ENCODE measurements around the gene PDCL2. TPM values are rescaled to one million over a fixed set of nuclear protein-coding genes. Genes with fewer than 3 reads are reported as not detected.

PDCL2 gene
- total RNA-seq, 4 donors from 2014 or later, result not detected

DNA sequence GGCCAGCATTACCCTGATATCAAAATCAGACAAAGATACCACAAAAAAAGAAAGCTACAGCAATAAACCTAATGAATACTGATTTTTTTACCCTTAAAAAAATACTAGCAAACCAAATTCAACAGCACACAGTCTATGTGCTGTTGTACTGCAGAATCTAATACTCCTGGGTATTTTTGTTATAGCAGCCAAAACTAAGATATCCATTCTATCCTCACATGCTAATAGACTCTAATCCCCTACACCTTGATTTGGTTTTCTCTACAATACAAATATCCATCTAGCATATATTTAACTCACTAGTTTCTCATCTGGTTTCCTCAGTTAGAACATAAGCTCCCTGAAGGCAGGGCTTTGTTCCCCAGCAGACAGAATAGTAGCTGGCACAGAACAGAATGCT, 57.7 kb downstream of the PDCL2 start:
- intact Hi-C loops (cut with DNase I; ENCODE audit: low total_unique reads), result no loop called here
- H3K36me3 ChIP-seq, result no peaks in the 10 kb centered on the region
- no peak overlapping the region for H3K4me3 ChIP-seq
- no peak overlapping the region for H3K27ac ChIP-seq
- H3K9me3 ChIP-seq, result peaks cover 0 to 3% of the 10 kb centered on the region in 2 donors
- H3K27me3 ChIP-seq, result no peaks in the 10 kb centered on the region
- no peak for TF ChIP-seq POLR2A (IDR thresholded peaks at IDR 0.05)
- TF ChIP-seq, protein P1, sequence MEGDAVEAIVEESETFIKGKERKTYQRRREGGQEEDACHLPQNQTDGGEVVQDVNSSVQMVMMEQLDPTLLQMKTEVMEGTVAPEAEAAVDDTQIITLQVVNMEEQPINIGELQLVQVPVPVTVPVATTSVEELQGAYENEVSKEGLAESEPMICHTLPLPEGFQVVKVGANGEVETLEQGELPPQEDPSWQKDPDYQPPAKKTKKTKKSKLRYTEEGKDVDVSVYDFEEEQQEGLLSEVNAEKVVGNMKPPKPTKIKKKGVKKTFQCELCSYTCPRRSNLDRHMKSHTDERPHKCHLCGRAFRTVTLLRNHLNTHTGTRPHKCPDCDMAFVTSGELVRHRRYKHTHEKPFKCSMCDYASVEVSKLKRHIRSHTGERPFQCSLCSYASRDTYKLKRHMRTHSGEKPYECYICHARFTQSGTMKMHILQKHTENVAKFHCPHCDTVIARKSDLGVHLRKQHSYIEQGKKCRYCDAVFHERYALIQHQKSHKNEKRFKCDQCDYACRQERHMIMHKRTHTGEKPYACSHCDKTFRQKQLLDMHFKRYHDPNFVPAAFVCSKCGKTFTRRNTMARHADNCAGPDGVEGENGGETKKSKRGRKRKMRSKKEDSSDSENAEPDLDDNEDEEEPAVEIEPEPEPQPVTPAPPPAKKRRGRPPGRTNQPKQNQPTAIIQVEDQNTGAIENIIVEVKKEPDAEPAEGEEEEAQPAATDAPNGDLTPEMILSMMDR (IDR thresholded peaks at IDR 0.05), result no peak
- no peaks in the 10 kb centered on the region for H3K4me1 ChIP-seq
- no peak for DNase-seq

DNA sequence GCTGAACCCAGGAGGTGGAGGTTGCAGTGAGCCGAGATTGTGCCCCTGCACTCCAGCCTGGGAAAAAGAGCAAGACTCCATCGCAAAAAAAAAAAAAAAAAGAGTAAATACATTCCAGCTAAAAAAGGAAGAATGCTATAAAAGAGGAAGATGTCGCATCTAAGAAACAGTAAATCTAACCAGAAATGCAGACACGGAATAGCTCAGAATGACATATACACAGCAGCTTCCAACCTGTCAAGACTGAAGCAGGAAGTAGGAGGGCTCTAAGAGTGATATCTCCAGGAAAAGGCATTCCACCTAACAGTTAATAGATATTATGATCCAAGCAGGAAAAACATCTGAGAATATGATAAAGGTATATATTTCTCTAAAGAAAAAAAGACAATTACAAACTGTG, 61.4 kb downstream of the PDCL2 start:
- Histone ChIP-seq H3K27me3 (no peaks in the 10 kb centered on the region), H3K4me1 (no peaks in the 10 kb centered on the region), H3K27ac (no peak overlapping the region), H3K4me3 (no peak overlapping the region), H3K9me3 (peaks cover 0 to 3% of the 10 kb centered on the region in 2 donors), H3K36me3 (no peaks in the 10 kb centered on the region)
- TF ChIP-seq, protein P1 (IDR thresholded peaks at IDR 0.05), result no peak
- no peak for TF ChIP-seq POLR2A (IDR thresholded peaks at IDR 0.05)
- intact Hi-C loops (cut with DNase I; ENCODE audit: low total_unique reads), result no loop called here
- no peak for DNase-seq

DNA sequence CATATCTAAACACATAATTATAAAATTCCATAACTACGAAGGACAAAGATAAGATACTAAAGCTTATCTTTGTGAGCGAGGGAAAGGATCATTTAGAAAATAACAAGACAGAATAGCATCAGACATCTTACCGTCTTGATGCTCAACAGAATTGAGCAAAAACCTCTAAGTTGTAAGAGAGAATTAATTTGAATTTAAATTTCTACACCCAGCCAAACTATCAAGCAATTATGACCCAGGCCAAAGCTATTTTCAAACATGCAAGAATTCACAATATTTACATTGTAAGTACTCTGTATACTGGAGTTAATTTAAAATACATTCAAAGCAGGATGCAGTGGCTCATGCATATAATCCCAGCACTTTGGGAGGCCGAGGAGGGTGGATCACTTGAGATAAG, 61.9 kb downstream of the PDCL2 start:
- Histone ChIP-seq H3K4me1 (no peaks in the 10 kb centered on the region), H3K4me3 (no peak overlapping the region), H3K9me3 (peaks cover 0 to 3% of the 10 kb centered on the region in 2 donors), H3K27me3 (no peaks in the 10 kb centered on the region), H3K27ac (no peak overlapping the region), H3K36me3 (no peaks in the 10 kb centered on the region)
- TF ChIP-seq, protein P1 (IDR thresholded peaks at IDR 0.05), result no peak
- no peak for TF ChIP-seq POLR2A (IDR thresholded peaks at IDR 0.05)
- intact Hi-C loops (cut with DNase I; ENCODE audit: low total_unique reads), result no loop called here
- DNase-seq, result no peak

DNA sequence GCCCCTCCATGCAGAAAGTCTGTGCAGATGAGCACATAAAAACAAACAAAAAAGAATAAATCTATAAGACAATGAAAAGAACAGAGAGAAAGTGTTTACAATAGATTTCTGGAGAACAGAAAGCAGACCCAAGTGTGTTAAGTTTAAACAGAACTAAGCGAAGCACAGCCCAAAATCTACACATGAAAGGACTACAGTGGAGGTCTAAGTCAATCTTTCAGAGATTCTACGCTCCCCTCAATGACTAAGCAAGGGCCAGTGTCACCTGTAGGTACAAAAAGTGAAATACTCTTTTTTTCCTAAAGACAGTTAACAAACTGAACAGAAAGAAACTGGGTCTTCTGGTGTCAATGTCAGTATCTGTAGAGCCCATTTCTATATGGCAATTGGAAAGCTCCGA, 63.6 kb downstream of the PDCL2 start:
- DNase-seq, result no peak
- Histone ChIP-seq H3K4me1 (no peaks in the 10 kb centered on the region), H3K9me3 (peaks cover 0 to 3% of the 10 kb centered on the region in 2 donors), H3K36me3 (no peaks in the 10 kb centered on the region), H3K27ac (no peak overlapping the region), H3K27me3 (no peaks in the 10 kb centered on the region), H3K4me3 (no peak overlapping the region)
- TF ChIP-seq, protein P1 (IDR thresholded peaks at IDR 0.05), result no peak
- no peak for TF ChIP-seq POLR2A (IDR thresholded peaks at IDR 0.05)
- intact Hi-C loops (cut with DNase I; ENCODE audit: low total_unique reads), result no loop called here

DNA sequence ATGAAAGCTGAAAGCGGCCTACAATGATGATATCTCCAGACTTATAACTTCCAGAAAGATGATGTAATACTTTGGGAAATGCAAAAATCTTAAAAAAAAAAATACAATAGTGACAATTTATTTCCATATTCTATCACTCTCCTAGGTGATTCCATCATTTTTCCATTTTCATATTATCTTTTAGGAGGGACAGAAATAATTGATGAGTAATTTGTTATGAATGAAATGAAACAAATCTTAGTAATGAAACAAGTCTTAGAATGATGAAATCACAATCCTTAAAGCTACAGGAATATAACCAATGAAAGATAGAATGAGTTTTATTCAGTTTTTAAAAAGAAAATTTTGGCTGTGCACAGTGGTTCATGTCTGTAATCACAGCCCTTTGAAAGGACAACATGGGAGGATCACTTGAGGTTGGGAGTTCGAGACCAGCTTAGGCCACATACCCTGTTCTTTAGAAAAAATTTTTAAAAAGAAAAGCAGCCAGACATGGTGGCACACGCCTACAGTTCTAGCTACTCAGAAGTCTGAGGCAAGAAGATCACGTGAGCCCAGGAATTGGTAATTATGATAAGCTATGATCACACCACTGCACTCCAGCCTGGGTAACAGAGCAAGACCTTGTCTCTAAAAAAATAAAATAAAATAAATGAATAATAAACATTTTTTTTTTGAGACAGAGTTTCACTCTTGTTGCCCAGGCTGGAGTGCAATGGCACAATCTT, 67.0 kb downstream of the PDCL2 start:
- intact Hi-C loops (cut with DNase I; ENCODE audit: low total_unique reads), result no loop called here
- TF ChIP-seq, protein P1 (IDR thresholded peaks at IDR 0.05), result no peak
- TF ChIP-seq POLR2A (IDR thresholded peaks at IDR 0.05), result no peak
- no peak for DNase-seq
- no peaks in the 10 kb centered on the region for H3K27me3 ChIP-seq
- no peaks in the 10 kb centered on the region for H3K4me1 ChIP-seq
- H3K4me3 ChIP-seq, result no peak overlapping the region
- H3K27ac ChIP-seq, result no peak overlapping the region
- H3K36me3 ChIP-seq, result no peaks in the 10 kb centered on the region
- no peaks in the 10 kb centered on the region for H3K9me3 ChIP-seq

Data from uterus (tissue), 4 donors.